ENCODE data around the gene ZNF705A.
"Not testable (repeated sequence)": the region's sequence is repeated elsewhere in the genome, so short reads cannot be mapped to it uniquely, and the experiment has no call there.

ZNF705A gene

GRCh38 chr12:8156845-8157244 lies at the start of gene ZNF705A:
ZNF705A (plus strand) TSS chr12:8157015; CDS start chr12:8172626, 15,611 bp downstream.
- no peak for ATAC-seq
- no peak within 1 kb of the TSS for H3K27ac Mint-ChIP-seq
- peaks cover 21% of the 10 kb centered on the region for H3K27me3 Mint-ChIP-seq
- no peaks in the 10 kb centered on the region for H3K9me3 Mint-ChIP-seq
- DNase-seq, result no peak
- peaks cover 56% of the 10 kb centered on the region for H3K4me1 Mint-ChIP-seq
- H3K4me3 Mint-ChIP-seq, result no peak within 1 kb of the TSS

GRCh38 chr12:8108808-8109398 lies 47.9 kb upstream of the ZNF705A start:
- Mint-ChIP-seq H3K4me1 (peaks cover 6% of the 10 kb centered on the region), H3K4me3 (peak overlapping the region in 1 of 2 donors; percentile 35), H3K27ac (peak overlapping the region in 1 of 2 donors; percentile 72), H3K27me3 (no peaks in the 10 kb centered on the region), H3K9me3 (no peaks in the 10 kb centered on the region)
- DNase-seq (peak; percentile 69 to 76), ATAC-seq (peak; percentile 55)

GRCh38 chr12:8113117-8113516 lies 43.7 kb upstream of the ZNF705A start:
- H3K27ac Mint-ChIP-seq, result not testable (repeated sequence)

GRCh38 chr12:8120072-8120713 lies 36.6 kb upstream of the ZNF705A start:
- no peak overlapping the region for H3K27ac Mint-ChIP-seq
- no peaks in the 10 kb centered on the region for H3K4me1 Mint-ChIP-seq
- no peaks in the 10 kb centered on the region for H3K9me3 Mint-ChIP-seq
- no peak for ATAC-seq
- no peaks in the 10 kb centered on the region for H3K27me3 Mint-ChIP-seq
- DNase-seq, result no peak
- H3K4me3 Mint-ChIP-seq, result no peak overlapping the region

More at GRCh38 chr12:8113117-8113516, 43.7 kb upstream of the ZNF705A start:
- ATAC-seq, H3K27me3 Mint-ChIP-seq, H3K4me1 Mint-ChIP-seq, DNase-seq, H3K4me3 Mint-ChIP-seq, H3K9me3 Mint-ChIP-seq: not testable (repeated sequence)

GRCh38 chr12:8123124-8123912 lies 33.5 kb upstream of the ZNF705A start, which contains the start of gene CLEC4A:
CLEC4A (plus strand) TSS chr12:8123617; CDS start chr12:8123879, 262 bp downstream.
- Mint-ChIP-seq H3K27ac (peak within 1 kb of the TSS in 1 of 2 donors; percentile 6), H3K9me3 (no peaks in the 10 kb centered on the region), H3K4me1 (no peaks in the 10 kb centered on the region), H3K27me3 (no peaks in the 10 kb centered on the region), H3K4me3 (no peak within 1 kb of the TSS)
- no peak for ATAC-seq
- no peak for DNase-seq

GRCh38 chr12:8127138-8127537 lies 29.7 kb upstream of the ZNF705A start:
- Mint-ChIP-seq H3K27ac (no peak overlapping the region), H3K4me1 (no peaks in the 10 kb centered on the region), H3K9me3 (no peaks in the 10 kb centered on the region), H3K27me3 (no peaks in the 10 kb centered on the region), H3K4me3 (no peak overlapping the region)
- no peak for DNase-seq
- ATAC-seq, result no peak

DNA sequence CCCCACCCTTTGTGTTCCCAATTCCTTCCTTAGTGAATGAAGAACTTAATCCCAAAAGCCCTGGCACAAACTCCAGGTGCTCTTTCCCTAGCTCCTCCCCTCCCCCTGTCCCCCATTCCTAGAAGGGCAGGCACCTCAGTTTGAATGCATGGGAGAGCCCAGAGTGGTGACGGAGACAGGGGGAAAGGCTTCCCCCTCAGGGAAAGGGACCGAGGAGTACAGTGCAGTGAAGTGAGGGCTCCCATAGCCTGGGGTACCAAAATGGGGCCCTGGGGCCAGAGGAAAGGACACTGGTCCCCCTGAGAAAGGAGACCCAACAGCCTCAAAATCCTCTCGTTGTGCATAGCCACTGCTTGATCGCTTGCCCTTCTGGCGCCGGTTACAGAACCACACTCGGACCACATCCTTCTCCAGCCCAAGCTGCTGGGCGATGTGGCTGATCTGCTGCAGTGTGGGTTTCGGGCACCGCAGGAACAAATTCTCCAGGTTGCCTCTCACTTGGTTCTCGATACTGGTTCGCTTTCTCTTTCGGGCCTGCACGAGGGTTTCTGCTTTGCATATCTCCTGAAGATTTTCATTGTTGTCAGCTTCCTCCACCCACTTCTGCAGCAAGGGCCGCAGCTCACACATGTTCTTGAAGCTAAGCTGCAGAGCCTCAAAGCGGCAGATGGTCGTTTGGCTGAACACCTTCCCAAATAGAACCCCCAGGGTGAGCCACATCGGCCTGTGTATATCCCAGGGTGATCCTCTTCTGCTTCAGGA lies 23.0 kb upstream of the ZNF705A start:
- H3K27ac Mint-ChIP-seq, H3K4me3 Mint-ChIP-seq, DNase-seq, ATAC-seq, H3K9me3 Mint-ChIP-seq, H3K4me1 Mint-ChIP-seq, H3K27me3 Mint-ChIP-seq: not testable (repeated sequence)

- not testable (repeated sequence) for H3K27me3 Mint-ChIP-seq, H3K4me1 Mint-ChIP-seq, H3K9me3 Mint-ChIP-seq, DNase-seq, H3K27ac Mint-ChIP-seq, H3K4me3 Mint-ChIP-seq, ATAC-seq
These were observed 22.4 kb upstream of the ZNF705A start for GRCh38 chr12:8134398-8134930.

DNA sequence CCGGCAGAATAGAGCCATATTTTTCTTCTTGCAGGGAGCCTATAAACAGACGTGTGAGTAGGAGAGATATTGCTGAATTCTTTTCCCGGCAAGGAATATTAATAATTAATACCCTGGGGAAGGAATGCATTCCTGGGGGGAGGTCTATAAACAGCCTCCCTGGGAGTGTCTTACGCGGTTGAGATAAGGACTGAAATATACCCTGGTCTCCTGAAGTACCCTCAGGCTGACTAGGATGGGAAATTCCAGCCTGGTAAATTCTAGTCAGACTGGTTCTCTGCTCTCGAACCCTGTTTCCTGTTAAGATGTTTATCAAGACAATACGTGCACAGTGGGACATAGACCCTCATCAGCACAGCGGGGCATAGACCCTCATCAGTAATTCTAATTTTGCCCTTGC lies 15.2 kb upstream of the ZNF705A start:
- not testable (repeated sequence) for DNase-seq, H3K27ac Mint-ChIP-seq, H3K9me3 Mint-ChIP-seq, ATAC-seq, H3K4me1 Mint-ChIP-seq, H3K4me3 Mint-ChIP-seq
- H3K27me3 Mint-ChIP-seq, result peaks cover 22% of the 10 kb centered on the region

DNA sequence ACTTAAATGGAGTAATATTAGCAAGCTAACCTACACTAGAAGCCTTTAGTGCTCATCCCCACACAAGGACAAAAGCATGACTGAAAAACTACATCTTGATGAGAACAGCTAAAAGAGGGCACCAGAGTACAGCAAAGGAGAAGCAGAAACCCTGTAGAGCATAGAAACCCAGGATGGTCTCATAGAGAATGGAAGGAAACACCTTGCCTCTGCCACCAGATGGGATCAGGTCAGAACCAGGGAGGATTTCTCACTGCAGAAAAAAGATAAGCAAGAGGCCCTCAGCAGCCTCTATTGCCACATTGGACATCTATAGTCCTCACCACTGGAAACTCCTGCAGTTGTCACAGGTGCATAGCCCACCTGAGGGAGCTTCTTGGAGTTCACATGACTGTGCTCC lies 13.6 kb upstream of the ZNF705A start:
- Mint-ChIP-seq H3K9me3 (no peaks in the 10 kb centered on the region), H3K4me1 (no peaks in the 10 kb centered on the region)
- ATAC-seq, result no peak

GRCh38 chr12:8145754-8146441 lies 10.9 kb upstream of the ZNF705A start:
- H3K27ac Mint-ChIP-seq, result no peak overlapping the region
- DNase-seq (no peak), ATAC-seq (no peak)
- H3K4me1 Mint-ChIP-seq, result no peaks in the 10 kb centered on the region
- H3K27me3 Mint-ChIP-seq, result peaks cover 22% of the 10 kb centered on the region
- no peaks in the 10 kb centered on the region for H3K9me3 Mint-ChIP-seq
- H3K4me3 Mint-ChIP-seq, result no peak overlapping the region

More for the DNA sequence above, 13.6 kb upstream of the ZNF705A start:
- Mint-ChIP-seq H3K27ac (no peak overlapping the region), H3K27me3 (peaks cover 22% of the 10 kb centered on the region), H3K4me3 (no peak overlapping the region)
- no peak for DNase-seq

DNA sequence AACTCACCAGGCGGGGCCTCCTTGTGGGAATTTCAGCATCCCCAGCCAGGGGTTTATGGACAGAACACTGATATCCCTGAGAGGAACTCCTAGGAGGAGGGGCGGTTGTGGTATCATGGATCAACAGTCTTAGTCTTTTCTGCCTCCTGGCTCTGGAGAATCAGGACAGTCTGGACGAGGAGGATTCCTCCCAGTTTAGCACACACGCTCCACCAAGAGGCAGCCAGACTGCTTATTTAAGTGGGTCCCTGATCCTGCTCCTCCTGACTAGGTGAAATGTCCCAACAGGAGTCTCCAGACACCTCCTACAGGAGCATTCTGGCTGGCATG lies 10.4 kb upstream of the ZNF705A start:
- H3K27me3 Mint-ChIP-seq, result peaks cover 23% of the 10 kb centered on the region
- no peak for DNase-seq
- no peak overlapping the region for H3K4me3 Mint-ChIP-seq
- no peaks in the 10 kb centered on the region for H3K9me3 Mint-ChIP-seq
- no peak overlapping the region for H3K27ac Mint-ChIP-seq
- no peaks in the 10 kb centered on the region for H3K4me1 Mint-ChIP-seq
- no peak for ATAC-seq

- Mint-ChIP-seq H3K9me3 (no peaks in the 10 kb centered on the region), H3K27ac (no peak overlapping the region), H3K4me1 (peaks cover 53% of the 10 kb centered on the region), H3K27me3 (peaks cover 16% of the 10 kb centered on the region), H3K4me3 (peak overlapping the region in 1 of 2 donors; percentile 1)
- no peak for DNase-seq
- ATAC-seq, result no peak
These were observed 2.3 kb upstream of the ZNF705A start for GRCh38 chr12:8154526-8154925.

DNA sequence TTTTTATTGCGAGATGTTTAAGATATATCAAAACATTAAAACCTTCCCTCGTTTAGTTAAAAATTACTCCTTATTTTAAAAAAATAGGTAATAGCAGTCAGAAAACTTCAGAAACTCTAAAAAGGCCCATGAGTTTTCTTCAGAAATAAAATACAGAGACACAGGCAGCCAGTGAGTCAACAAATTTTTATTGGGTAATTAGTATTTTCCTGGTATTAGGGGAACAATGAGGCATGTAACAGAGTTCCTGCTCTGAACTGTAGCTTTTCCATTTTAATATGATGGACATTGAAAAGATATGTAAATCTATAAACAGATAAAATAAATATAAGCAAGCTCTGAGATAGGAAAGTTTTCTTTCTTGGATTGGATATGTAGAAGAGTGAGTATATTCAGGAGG lies 399 bp upstream of the ZNF705A start:
- Mint-ChIP-seq H3K27ac (no peak overlapping the region), H3K4me1 (peaks cover 53% of the 10 kb centered on the region), H3K9me3 (no peaks in the 10 kb centered on the region), H3K4me3 (no peak overlapping the region), H3K27me3 (peaks cover 22% of the 10 kb centered on the region)
- DNase-seq, result no peak
- ATAC-seq, result no peak

All from stimulated activated naive CD8-positive, alpha-beta T cell treated with anti-CD3 and anti-CD28 coated beads, Interleukin-15, amount 100 ng/mL, for 72 hours (primary cell).